H1 (cell line): Measurements from ENCODE around the gene SCAP. TPM values are rescaled to one million over a fixed set of nuclear protein-coding genes. Genes with fewer than 3 reads are reported as not detected.

ENCODE experiments used
- CTCF ChIA-PET: fragments of 300-600 bp; sonication (Branson Sonifier 250); formaldehyde crosslinking; loops from one replicate; lab custom pipeline; 2021; ENCODE audit not compliant: partially characterized antibody; lab: Charles Lee
- POLR2A ChIA-PET: fragments of 300-600 bp; sonication (Branson Sonifier 250); formaldehyde crosslinking; loops from one replicate; lab custom pipeline; 2021; ENCODE audit warnings: inconsistent platforms; ENCODE audit not compliant: partially characterized antibody; lab: Charles Lee
- DNase-seq, 2 experiments: peaks; one replicate each; pipeline versions ENCODE4 v3.0.0 to v3.0.0-alpha.2; 2010 to 2022; ENCODE audit warnings: low spot score in 2 of 2, low read depth in 1 of 2, mixed read lengths in 1 of 2
- FAIRE-seq: peaks from 2 replicates; lab custom pipeline; 2011; peaks lifted over from hg19 to GRCh38; lab: Jason Lieb, UNC
- H2AFZ ChIP-seq: 2 replicates; pipeline ENCODE4 v1.8.1; 2012; ENCODE audit warnings: low read length, inconsistent platforms
- H2AK5ac ChIP-seq: 2 replicates; pipeline ENCODE4 v1.6.1; 2013; ENCODE audit warnings: low read depth, low read length
- H2BK120ac ChIP-seq: replicated peaks from 2 replicates; pipeline ENCODE3; 2013; ENCODE audit warnings: low read depth, low read length, inconsistent platforms
- H2BK12ac ChIP-seq: 2 replicates; pipeline ENCODE4 v1.6.1; 2013; ENCODE audit warnings: low read depth, low read length
- H2BK15ac ChIP-seq: 2 replicates; pipeline ENCODE4 v1.6.1; 2013; ENCODE audit warnings: low read length
- H2BK20ac ChIP-seq: 2 replicates; pipeline ENCODE4 v1.6.1; 2013; ENCODE audit warnings: low read length
- H2BK5ac ChIP-seq: 2 replicates; pipeline ENCODE4 v1.6.1; 2013; ENCODE audit warnings: low read depth, low read length
- H3K14ac ChIP-seq: 2 replicates; pipeline ENCODE4 v1.6.1; 2013; ENCODE audit warnings: inconsistent platforms; ENCODE audit not compliant: insufficient read length
- H3K18ac ChIP-seq: 2 replicates; pipeline ENCODE4 v1.6.1; 2013; ENCODE audit warnings: low read length; ENCODE audit errors: extremely low read depth
- H3K23ac ChIP-seq: 2 replicates; pipeline ENCODE4 v1.6.1; 2013; ENCODE audit warnings: inconsistent platforms; ENCODE audit not compliant: insufficient read length
- H3K23me2 ChIP-seq: 2 replicates; pipeline ENCODE4 v1.6.1; 2013; ENCODE audit warnings: low read depth, low read length
- H3K27ac ChIP-seq: 2 replicates; pipeline ENCODE4 v1.6.1; 2011; ENCODE audit warnings: low read depth, low read length, inconsistent platforms
- H3K27me3 ChIP-seq, 4 experiments: replicated peaks in 1 of 4; 1 replicate in 1 of 4; 2 replicates in 3 of 4; pipeline versions ENCODE4 v1.6.1 to v1.8.1; 2011 to 2013; ENCODE audit warnings: low read length in 3 of 4, mild to moderate bottlenecking in 3 of 4, inconsistent platforms in 2 of 4, mixed read lengths in 2 of 4, moderate library complexity in 1 of 4; ENCODE audit not compliant: control insufficient read depth in 3 of 4, insufficient read depth in 3 of 4; ENCODE audit errors: extremely low read depth in 1 of 4
- H3K36me3 ChIP-seq, 4 experiments: 2 replicates each; pipeline versions ENCODE4 v1.6.1 to v1.8.1; 2011 to 2013; ENCODE audit warnings: mild to moderate bottlenecking in 4 of 4, low read length in 3 of 4, moderate library complexity in 2 of 4, control low read depth in 1 of 4, inconsistent platforms in 1 of 4; ENCODE audit not compliant: insufficient read depth in 4 of 4, control insufficient read depth in 2 of 4
- H3K4ac ChIP-seq: replicated peaks from 2 replicates; pipeline ENCODE3; 2013; ENCODE audit warnings: low read length, low read depth, mixed read lengths, inconsistent platforms; ENCODE audit not compliant: insufficient read length
- H3K4me1 ChIP-seq, 4 experiments: replicated peaks in 1 of 4; 1 replicate in 1 of 4; 2 replicates in 3 of 4; pipeline versions ENCODE4 v1.6.1 to v1.8.1; 2011 to 2013; ENCODE audit warnings: low read length in 3 of 4, inconsistent platforms in 2 of 4, mixed read lengths in 1 of 4; ENCODE audit not compliant: insufficient read depth in 4 of 4, control insufficient read depth in 3 of 4
- H3K4me2 ChIP-seq, 2 experiments: 2 replicates each; pipeline versions ENCODE4 v1.6.1 to v1.8.1; 2011 to 2013; ENCODE audit warnings: low read depth in 2 of 2, low read length in 2 of 2, control low read depth in 1 of 2, inconsistent platforms in 1 of 2, mild to moderate bottlenecking in 1 of 2; ENCODE audit not compliant: insufficient read depth in 1 of 2
- H3K4me3 ChIP-seq, 4 experiments: fragments of 200-600, 300-600 bp in 1 of 4; sonication (generic), shearing (Covaris generic), sonication (Bioruptor Twin) in 1 of 4; 2 replicates each; pipeline versions ENCODE4 v1.5.1 to v1.8.1; 2011 to 2016; ENCODE audit warnings: low read length in 4 of 4, low read depth in 3 of 4, control low read depth in 2 of 4, inconsistent platforms in 2 of 4, mild to moderate bottlenecking in 2 of 4, mixed read lengths in 1 of 4, moderate library complexity in 1 of 4; ENCODE audit not compliant: insufficient read depth in 2 of 4; ENCODE audit errors: extremely low read depth in 1 of 4
- H3K56ac ChIP-seq: replicated peaks from 2 replicates; pipeline ENCODE3; 2013; ENCODE audit warnings: low read depth, mild to moderate bottlenecking, mixed read lengths, low read length, inconsistent platforms; ENCODE audit not compliant: insufficient read length
- H3K79me1 ChIP-seq: 2 replicates; pipeline ENCODE4 v1.6.1; 2013; ENCODE audit warnings: low read depth, low read length, control low read depth
- H3K79me2 ChIP-seq, 2 experiments: 2 replicates each; pipeline versions ENCODE4 v1.6.1 to v1.8.1; 2012 to 2013; ENCODE audit warnings: low read length in 2 of 2, mild to moderate bottlenecking in 2 of 2, inconsistent platforms in 1 of 2; ENCODE audit not compliant: insufficient read depth in 2 of 2, control insufficient read depth in 1 of 2
- H3K9ac ChIP-seq, 4 experiments: replicated peaks in 1 of 4; 1 replicate in 1 of 4; 2 replicates in 3 of 4; pipeline versions ENCODE4 v1.6.1 to v1.8.1; 2011 to 2013; ENCODE audit warnings: low read depth in 3 of 4, low read length in 3 of 4, control low read depth in 2 of 4, mild to moderate bottlenecking in 2 of 4, moderate library complexity in 2 of 4, inconsistent platforms in 1 of 4; ENCODE audit errors: extremely low read depth in 1 of 4
- H3K9me3 ChIP-seq, 2 experiments: 2 replicates each; pipeline versions ENCODE4 v1.6.1 to v1.8.1; 2012 to 2013; ENCODE audit warnings: mild to moderate bottlenecking in 2 of 2, moderate library complexity in 2 of 2, control low read depth in 1 of 2, inconsistent platforms in 1 of 2, low read depth in 1 of 2, low read length in 1 of 2, mixed read lengths in 1 of 2; ENCODE audit not compliant: insufficient read depth in 2 of 2
- H4K20me1 ChIP-seq, 2 experiments: replicated peaks in 1 of 2; 2 replicates each; pipeline versions ENCODE3 to v1.8.1; 2011 to 2013; ENCODE audit warnings: inconsistent platforms in 2 of 2, low read length in 2 of 2, mild to moderate bottlenecking in 1 of 2; ENCODE audit not compliant: insufficient read depth in 2 of 2, control insufficient read depth in 1 of 2
- H4K5ac ChIP-seq: 2 replicates; pipeline ENCODE4 v1.6.1; 2013; ENCODE audit warnings: low read length, low read depth, mixed read lengths, inconsistent platforms; ENCODE audit not compliant: insufficient read length
- H4K8ac ChIP-seq: 2 replicates; pipeline ENCODE4 v1.8.0; 2013; ENCODE audit warnings: mild to moderate bottlenecking, moderate library complexity, low read length, inconsistent platforms; ENCODE audit not compliant: insufficient read depth; ENCODE audit errors: extremely low read depth
- H4K91ac ChIP-seq: replicated peaks from 2 replicates; pipeline ENCODE3; 2013; ENCODE audit warnings: low read length, mixed read lengths, inconsistent platforms; ENCODE audit not compliant: insufficient read length
- BACH1 ChIP-seq: IDR thresholded peaks from 2 replicates; pipeline ENCODE4 v1.6.1; 2012; ENCODE audit warnings: low read length, improper control_type of control experiment
- CHD1 ChIP-seq: IDR thresholded peaks from 2 replicates; pipeline ENCODE4 v1.6.1; 2012; ENCODE audit warnings: low read depth, low read length, improper control_type of control experiment
- EP300 ChIP-seq, 2 experiments: IDR thresholded peaks; 1 replicate in 1 of 2; 2 replicates in 1 of 2; pipeline ENCODE4 v1.6.1; 2011 to 2012; ENCODE audit warnings: low read depth in 2 of 2, low read length in 2 of 2, mild to moderate bottlenecking in 2 of 2, borderline replicate concordance in 1 of 2, inconsistent platforms in 1 of 2, moderate library complexity in 1 of 2
- GABPA ChIP-seq: IDR thresholded peaks from 2 replicates; pipeline ENCODE4 v1.6.1; 2011; ENCODE audit warnings: mild to moderate bottlenecking, low read length, moderate library complexity, borderline replicate concordance; ENCODE audit not compliant: insufficient read depth
- NANOG ChIP-seq: IDR thresholded peaks from 2 replicates; pipeline ENCODE4 v1.6.1; 2011; ENCODE audit warnings: low read length, low read depth, mild to moderate bottlenecking, inconsistent platforms; ENCODE audit not compliant: insufficient read depth, poor library complexity, severe bottlenecking
- TAF7 ChIP-seq: optimal IDR thresholded peaks from 2 replicates; pipeline ENCODE3; 2011; ENCODE audit warnings: low read depth, mild to moderate bottlenecking, inconsistent platforms, low read length, moderate library complexity, borderline replicate concordance
- TBP ChIP-seq: IDR thresholded peaks from 2 replicates; pipeline ENCODE4 v1.6.1; 2011; ENCODE audit warnings: low read depth, low read length, improper control_type of control experiment
- TCF12 ChIP-seq: IDR thresholded peaks from 2 replicates; pipeline ENCODE4 v1.6.1; 2011; ENCODE audit warnings: low read depth, mild to moderate bottlenecking, low read length
- ZNF274 ChIP-seq: IDR thresholded peaks from 2 replicates; pipeline ENCODE4 v1.7.0; 2012; ENCODE audit warnings: low read length, borderline replicate concordance; ENCODE audit errors: extremely low read depth
- WGBS, 2 experiments: shearing (Covaris generic) in 1 of 2; methylation state at CpG; one replicate each; pipeline versions ENCODE4 v1.1.6 to v1.1.7; 2013 to 2015; ENCODE audit warnings: low lambda C conversion rate in 2 of 2, mixed read lengths in 2 of 2, inconsistent platforms in 1 of 2, low coverage in 1 of 2, missing lambda C conversion rate in 1 of 2; ENCODE audit not compliant: insufficient replicate concordance in 2 of 2, insufficient coverage in 1 of 2, insufficient read length in 1 of 2; ENCODE audit errors: extremely low coverage in 1 of 2, missing lambda C conversion rate in 1 of 2; 5-methylcytosine and 5-hydroxymethylcytosine counted together
- polyA plus RNA-seq, 7 experiments: library from polyadenylated mRNA; depleted of rRNA in 3 of 7; stranded (reverse) in 5 of 7; unstranded in 2 of 7; fragments of >200 nt in 5 of 7; fragments of 200-250 nt in 2 of 7; gene quantifications; 1 replicate in 5 of 7; 2 replicates in 1 of 7; 4 replicates in 1 of 7; pipeline versions ENCODE4 v1.2.1 to v1.2.3, GENCODE V29; 2011 to 2013; ENCODE audit warnings: missing spikeins in 2 of 7, mixed read lengths in 2 of 7
- total RNA-seq: library from RNA; stranded (reverse); fragmentation: NEBNext Ultra II Directional; extraction: Animal tissue kit (Norgen Biotek cat#: 25700); gene quantifications from 2 replicates; pipeline ENCODE4 v1.2.1, GENCODE V29; 2021
- TF ChIP-seq, protein P1 (sequence below), 3 experiments: IDR thresholded peaks; 1 replicate in 2 of 3; 2 replicates in 1 of 3; pipeline versions ENCODE4 v1.5.1 to v1.6.1; 2011; ENCODE audit warnings: low read length in 3 of 3, mild to moderate bottlenecking in 3 of 3, inconsistent platforms in 2 of 3, low read depth in 1 of 3, moderate library complexity in 1 of 3; ENCODE audit not compliant: insufficient read depth in 1 of 3; ENCODE audit errors: control extremely low read depth in 1 of 3

Gene SCAP
- total and polyA plus RNA-seq, 2 of the 8 experiments (the other 6 are each of a cell fraction or from before 2014, with no cell fraction given) = 74.0 to 114 TPM

DNA sequence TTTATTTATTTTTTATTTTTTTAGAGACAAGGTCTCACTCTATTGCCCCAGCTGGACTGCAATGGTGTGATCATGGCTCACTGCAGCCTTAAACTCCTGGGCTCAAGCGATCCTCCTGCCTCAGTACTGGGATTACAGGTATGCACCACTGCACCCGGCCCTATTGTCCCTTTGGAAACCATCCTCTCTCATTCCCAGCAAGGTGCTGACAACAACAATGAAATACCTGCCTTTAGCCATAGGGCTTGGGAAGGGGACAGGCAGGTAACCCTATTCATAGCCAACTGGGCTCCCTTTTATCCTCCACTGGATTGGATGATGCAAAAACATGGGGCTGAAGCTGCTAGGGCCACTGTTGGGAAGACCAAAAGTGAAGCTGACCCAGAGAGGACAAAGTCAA is 43.1 kb downstream of the SCAP start:
- Histone ChIP-seq H3K79me1 (0 out of 2 replicates have a peak, but pooled peaks cover 2% of the 10 kb centered on the region), H4K8ac (no peak overlapping the region), H2BK12ac (no peak overlapping the region), H3K27me3 (no peaks in the 10 kb centered on the region), H3K56ac (no peak overlapping the region), H2BK20ac (no peak overlapping the region), H3K79me2 (no peaks in the 10 kb centered on the region), H4K91ac (no peak overlapping the region), H3K9me3 (no peaks in the 10 kb centered on the region), H3K4me2 (no peak overlapping the region), H3K27ac (0 out of 2 replicates have a peak overlapping the region, but pooled peaks have one; percentile 47), H2AFZ (no peak overlapping the region), H2BK15ac (no peak overlapping the region), H3K36me3 (peaks cover 3 to 29% (median 24%) of the 10 kb centered on the region in 4 experiments; a peak in 7 of 8 replicates), H3K23ac (no peak overlapping the region), H2AK5ac (no peak overlapping the region), H3K4me3 (no peak overlapping the region), H3K14ac (no peak overlapping the region), H4K20me1 (peaks cover 3 to 7% of the 10 kb centered on the region in 2 experiments), H3K9ac (no peak overlapping the region), H2BK120ac (no peak overlapping the region), H2BK5ac (peak overlapping the region; percentile 13; the same call in 1 of the 2 replicates), H4K5ac (no peak overlapping the region), H3K18ac (no peak overlapping the region), H3K4ac (no peak overlapping the region), H3K4me1 (peaks cover 0 to 3% (median 0%) of the 10 kb centered on the region in 4 experiments; a peak in 1 of 7 replicates), H3K23me2 (no peaks in the 10 kb centered on the region)
- ChIA-PET CTCF (interaction anchor here (1.3 to 8.5 kb wide), 2 partner anchors 10 to 17 kb away, joined by 4 to 66 read pairs; no protein-coding TSS in a partner anchor), POLR2A (interaction anchor here (0.5 to 1.0 kb wide), 2 partner anchors 10 to 11 kb away, joined by 3 read pairs; no protein-coding TSS in a partner anchor)
- DNase-seq (no peak), FAIRE-seq (peak; percentile 28)
- no peak for TF ChIP-seq CHD1
- TF ChIP-seq TCF12 = no peak
- TF ChIP-seq TBP = no peak
- TF ChIP-seq BACH1 = no peak
- no peak for TF ChIP-seq ZNF274
- TF ChIP-seq GABPA = no peak
- TF ChIP-seq TAF7 = no peak
- TF ChIP-seq, protein P1, sequence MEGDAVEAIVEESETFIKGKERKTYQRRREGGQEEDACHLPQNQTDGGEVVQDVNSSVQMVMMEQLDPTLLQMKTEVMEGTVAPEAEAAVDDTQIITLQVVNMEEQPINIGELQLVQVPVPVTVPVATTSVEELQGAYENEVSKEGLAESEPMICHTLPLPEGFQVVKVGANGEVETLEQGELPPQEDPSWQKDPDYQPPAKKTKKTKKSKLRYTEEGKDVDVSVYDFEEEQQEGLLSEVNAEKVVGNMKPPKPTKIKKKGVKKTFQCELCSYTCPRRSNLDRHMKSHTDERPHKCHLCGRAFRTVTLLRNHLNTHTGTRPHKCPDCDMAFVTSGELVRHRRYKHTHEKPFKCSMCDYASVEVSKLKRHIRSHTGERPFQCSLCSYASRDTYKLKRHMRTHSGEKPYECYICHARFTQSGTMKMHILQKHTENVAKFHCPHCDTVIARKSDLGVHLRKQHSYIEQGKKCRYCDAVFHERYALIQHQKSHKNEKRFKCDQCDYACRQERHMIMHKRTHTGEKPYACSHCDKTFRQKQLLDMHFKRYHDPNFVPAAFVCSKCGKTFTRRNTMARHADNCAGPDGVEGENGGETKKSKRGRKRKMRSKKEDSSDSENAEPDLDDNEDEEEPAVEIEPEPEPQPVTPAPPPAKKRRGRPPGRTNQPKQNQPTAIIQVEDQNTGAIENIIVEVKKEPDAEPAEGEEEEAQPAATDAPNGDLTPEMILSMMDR (IDR thresholded peaks at IDR 0.05; ENCODE audit: control extremely low read depth in 1 of 3, insufficient read depth in 1 of 3, low read depth in 1 of 3, low read length in 3 of 3) = no peak
- TF ChIP-seq EP300 (IDR thresholded peaks at IDR 0.05; ENCODE audit: borderline replicate concordance in 1 of 2, low read depth in 2 of 2, low read length in 2 of 2) = no peak
- no peak for TF ChIP-seq NANOG
- WGBS, 2 experiments = 75% methylated on average over 2 of the region's 2 CpGs; no CpG with 5 or more reads in 1 of the 2 experiments
